CD4-positive, alpha-beta T cell treated with Interleukin-15 for 1 hour (primary cell): Measurements from ENCODE around the gene TFDP1.
"Not testable (repeated sequence)": the region's sequence is repeated elsewhere in the genome, so short reads cannot be mapped to it uniquely, and the experiment has no call there.

Experiments
- DNase-seq: peaks from one replicate; pipeline ENCODE4 v3.0.0-alpha.2; 2020

TFDP1 gene

GRCh38 chr13:113576597-113576996 lies 8.0 kb upstream of the TFDP1 start:
- no peak for DNase-seq

- no peak for DNase-seq
Observed at GRCh38 chr13:113577881-113578435, 6.6 kb upstream of the TFDP1 start.

GRCh38 chr13:113579686-113580085 lies 4.9 kb upstream of the TFDP1 start:
- DNase-seq: no peak

GRCh38 chr13:113581871-113582270 lies 2.7 kb upstream of the TFDP1 start:
- no peak for DNase-seq

- DNase-seq: no peak
Observed at GRCh38 chr13:113582841-113583631, 1.5 kb upstream of the TFDP1 start.

GRCh38 chr13:113584870-113585671 lies 518 bp downstream of the TFDP1 start:
- no peak for DNase-seq

- DNase-seq: no peak
Observed at GRCh38 chr13:113585896-113586295, 1.3 kb downstream of the TFDP1 start.

GRCh38 chr13:113586661-113587479 lies 2.3 kb downstream of the TFDP1 start:
- DNase-seq: no peak

GRCh38 chr13:113588394-113589111 lies 4.0 kb downstream of the TFDP1 start:
- DNase-seq: no peak

- no peak for DNase-seq
Observed at GRCh38 chr13:113589251-113589960, 4.9 kb downstream of the TFDP1 start.

GRCh38 chr13:113589961-113590339 lies 5.4 kb downstream of the TFDP1 start:
- DNase-seq: no peak

- DNase-seq: no peak
Observed at GRCh38 chr13:113591750-113592149, 7.2 kb downstream of the TFDP1 start.

- DNase-seq: no peak
Observed at GRCh38 chr13:113592571-113592970, 8.0 kb downstream of the TFDP1 start.

GRCh38 chr13:113594066-113594821 lies 9.7 kb downstream of the TFDP1 start:
- DNase-seq: not testable (repeated sequence)

GRCh38 chr13:113595131-113595530 lies 10.6 kb downstream of the TFDP1 start:
- no peak for DNase-seq

GRCh38 chr13:113596321-113597200 lies 12.0 kb downstream of the TFDP1 start:
- DNase-seq: no peak

- DNase-seq: no peak
Observed at GRCh38 chr13:113597391-113598080, 13.0 kb downstream of the TFDP1 start.

- DNase-seq: no peak
Observed at GRCh38 chr13:113598081-113598410, 13.5 kb downstream of the TFDP1 start.

GRCh38 chr13:113598481-113598880 lies 13.9 kb downstream of the TFDP1 start:
- no peak for DNase-seq
